HG03521 (cell line): ENCODE measurements around the gene RPL19.
"Not testable (repeated sequence)": the region's sequence is repeated elsewhere in the genome, so short reads cannot be mapped to it uniquely, and the experiment has no call there.

Experiments
- ATAC-seq: cut with Tn5 transposase; IDR thresholded peaks from one replicate; pipeline ENCODE4 v1.9.1; 2021; ENCODE audit warnings: mild to moderate bottlenecking, moderate library complexity; ENCODE audit not compliant: unreplicated experiment

The RPL19 gene

GRCh38 chr17:39240631-39241030 lies 40.5 kb downstream of the RPL19 start:
- ATAC-seq = no peak

GRCh38 chr17:39243155-39243554 lies 43.1 kb downstream of the RPL19 start:
- ATAC-seq = no peak

GRCh38 chr17:39244016-39244599 lies 44.0 kb downstream of the RPL19 start:
- ATAC-seq = no peak

- no peak for ATAC-seq
Observed at GRCh38 chr17:39244600-39245570, 44.8 kb downstream of the RPL19 start.

- ATAC-seq = no peak
Observed at GRCh38 chr17:39246274-39246673, 46.2 kb downstream of the RPL19 start.

- ATAC-seq = not testable (repeated sequence)
Observed at GRCh38 chr17:39250076-39250475, 50.0 kb downstream of the RPL19 start.

GRCh38 chr17:39251997-39252396 lies 51.9 kb downstream of the RPL19 start:
- no peak for ATAC-seq

GRCh38 chr17:39252788-39253460 lies 52.8 kb downstream of the RPL19 start:
- no peak for ATAC-seq
